ENCODE measurements around the gene PPP2R5C. TPM values are rescaled to one million over a fixed set of nuclear protein-coding genes. Genes with fewer than 3 reads are reported as not detected.

PPP2R5C gene
- total and polyA plus RNA-seq, 2 of the 4 experiments (the other 2 are of a cell fraction): 65.9 to 78.7 TPM

DNA sequence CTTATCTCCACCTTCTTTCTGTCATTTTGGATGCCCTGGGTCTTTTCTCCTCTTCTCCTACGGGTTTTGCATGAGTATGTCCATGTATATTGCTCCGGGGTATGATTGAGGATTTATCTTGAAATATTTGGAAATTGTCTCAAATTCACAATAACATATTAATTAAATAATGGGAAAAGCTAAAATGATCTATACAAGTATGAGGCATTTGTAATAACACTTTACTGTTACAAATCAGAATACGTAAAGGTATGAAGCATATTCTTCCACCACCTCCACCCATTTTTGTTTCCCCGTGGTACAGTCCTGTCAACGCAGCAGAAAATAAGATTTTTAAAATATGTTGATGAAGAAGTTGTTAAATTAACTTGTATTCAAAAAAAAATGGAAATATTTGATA lies 91.3 kb downstream of the PPP2R5C start:
- no CpG with 5 or more reads among the region's 5 CpGs for WGBS, 2 experiments (ENCODE audit: extremely low coverage in 2 of 2, insufficient read length in 1 of 2)
- Histone ChIP-seq H2BK15ac (ENCODE audit: low read depth, low read length) (no peak overlapping the region), H3K56ac (ENCODE audit: extremely low read depth, insufficient read depth, low read length) (no peak overlapping the region), H4K91ac (ENCODE audit: insufficient read depth, low read depth, low read length) (no peak overlapping the region), H4K5ac (ENCODE audit: low read depth, low read length) (no peak overlapping the region), H3K4me2 (ENCODE audit: low read depth, low read length) (no peak overlapping the region), H3K9me1 (ENCODE audit: insufficient read depth, low read length) (peaks cover 29% of the 10 kb centered on the region), H3K4ac (ENCODE audit: low read depth, low read length) (no peak overlapping the region), H3K4me3 (ENCODE audit: insufficient read depth, low read depth, low read length) (no peak overlapping the region), H2BK120ac (ENCODE audit: low read depth, low read length) (no peak overlapping the region), H2BK20ac (ENCODE audit: low read depth, low read length) (no peak overlapping the region), H3K36me3 (ENCODE audit: control insufficient read depth, insufficient read depth, low read length) (peaks cover 3% of the 10 kb centered on the region), H2BK5ac (ENCODE audit: low read depth, low read length, poor library complexity, severe bottlenecking) (no peak overlapping the region), H3K27me3 (ENCODE audit: control insufficient read depth, insufficient read depth, low read length) (no peaks in the 10 kb centered on the region), H2AK5ac (ENCODE audit: low read depth, low read length) (no peak overlapping the region), H4K20me1 (ENCODE audit: insufficient read depth, low read length) (peaks cover 61% of the 10 kb centered on the region), H3K9me3 (ENCODE audit: control insufficient read depth, insufficient read depth, low read length) (no peaks in the 10 kb centered on the region), H3K18ac (ENCODE audit: low read depth, low read length) (no peak overlapping the region), H2AFZ (replicated peaks; ENCODE audit: low read length, poor library complexity) (no peak overlapping the region), H4K8ac (ENCODE audit: low read depth in 2 of 2, low read length in 2 of 2) (no peak overlapping the region), H2AK9ac (replicated peaks; ENCODE audit: low read depth, low read length, poor library complexity) (no peak overlapping the region), H3K14ac (replicated peaks; ENCODE audit: low read depth, low read length) (no peak overlapping the region), H3K9ac (ENCODE audit: low read depth, low read length) (no peak overlapping the region), H3K27ac (ENCODE audit: insufficient read depth, low read length) (no peak overlapping the region), H3K79me1 (ENCODE audit: low read depth in 1 of 2, low read length in 2 of 2) (peaks cover 54 to 78% of the 10 kb centered on the region in 2 experiments), H3K4me1 (ENCODE audit: control insufficient read depth, insufficient read depth, low read length) (peaks cover 3% of the 10 kb centered on the region), H3K23ac (ENCODE audit: low read depth, low read length) (no peak overlapping the region)
- ChIA-PET CTCF (interaction anchor here (0.7 kb wide), 1 partner anchor 8 kb away, joined by 3 read pairs; no protein-coding TSS in a partner anchor), POLR2A (ENCODE audit: unreplicated experiment) (no interaction called here)
- in situ Hi-C loops (cut with MboI; ENCODE audit: low sequenced_read_pairs) (no loop called here), intact Hi-C loops (cut with micrococcal nuclease) (no loop called here), dilution Hi-C loops (cut with HindIII; ENCODE audit: low sequenced_read_pairs, unreplicated experiment) (no loop called here)
- BruUV-seq (replicated peaks): no TSS peak
- ATAC-seq (ENCODE audit: low read depth) (no peak), DNase-seq (no peak)
- TF ChIP-seq BHLHE40 (IDR thresholded peaks at IDR 0.05; ENCODE audit: low read depth, low read length): no peak
- TF ChIP-seq NFE2L2 (IDR thresholded peaks at IDR 0.05; ENCODE audit: low read depth, low read length): no peak
- no peak for TF ChIP-seq POLR2A (IDR thresholded peaks at IDR 0.05; ENCODE audit: low read depth, low read length)
